AG10803 (cell line): ENCODE results near the gene PNMA6A.
"Not testable (repeated sequence)": the region's sequence is repeated elsewhere in the genome, so short reads cannot be mapped to it uniquely, and the experiment has no call there.

Experiments used
- DNase-seq: peaks from one replicate; pipeline ENCODE4 v3.0.0; 2010; ENCODE audit warnings: low read depth
- H3K4me3 ChIP-seq: 2 replicates; pipeline ENCODE4 v1.5.1; 2011; ENCODE audit warnings: mild to moderate bottlenecking, low read length, control low read depth
- TF ChIP-seq, protein P1 (sequence below): conservative IDR thresholded peaks from 2 replicates; pipeline ENCODE4 v1.5.1; 2011; ENCODE audit warnings: mild to moderate bottlenecking, low read length, control low read depth, inconsistent platforms

Gene PNMA6A

DNA sequence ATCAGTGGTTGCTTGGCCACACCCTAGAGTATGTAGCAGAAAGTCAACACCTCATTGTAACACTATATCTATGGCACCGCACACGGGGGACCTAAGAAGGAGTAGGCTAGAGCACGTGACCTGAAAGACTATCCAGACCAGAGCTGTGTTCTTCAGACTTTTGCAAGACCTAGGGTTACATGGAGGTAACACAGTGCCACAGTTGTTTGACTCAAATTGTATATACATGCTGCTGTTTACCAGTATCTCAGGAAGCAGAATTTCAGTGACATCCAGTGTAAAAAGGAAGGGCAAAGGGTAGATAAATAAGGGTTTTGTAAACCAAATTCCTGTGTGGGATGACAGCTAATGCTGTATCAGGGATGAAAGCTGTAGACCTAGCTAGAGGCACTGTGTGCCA lies 30.2 kb downstream of the PNMA6A start:
- TF ChIP-seq, protein P1, sequence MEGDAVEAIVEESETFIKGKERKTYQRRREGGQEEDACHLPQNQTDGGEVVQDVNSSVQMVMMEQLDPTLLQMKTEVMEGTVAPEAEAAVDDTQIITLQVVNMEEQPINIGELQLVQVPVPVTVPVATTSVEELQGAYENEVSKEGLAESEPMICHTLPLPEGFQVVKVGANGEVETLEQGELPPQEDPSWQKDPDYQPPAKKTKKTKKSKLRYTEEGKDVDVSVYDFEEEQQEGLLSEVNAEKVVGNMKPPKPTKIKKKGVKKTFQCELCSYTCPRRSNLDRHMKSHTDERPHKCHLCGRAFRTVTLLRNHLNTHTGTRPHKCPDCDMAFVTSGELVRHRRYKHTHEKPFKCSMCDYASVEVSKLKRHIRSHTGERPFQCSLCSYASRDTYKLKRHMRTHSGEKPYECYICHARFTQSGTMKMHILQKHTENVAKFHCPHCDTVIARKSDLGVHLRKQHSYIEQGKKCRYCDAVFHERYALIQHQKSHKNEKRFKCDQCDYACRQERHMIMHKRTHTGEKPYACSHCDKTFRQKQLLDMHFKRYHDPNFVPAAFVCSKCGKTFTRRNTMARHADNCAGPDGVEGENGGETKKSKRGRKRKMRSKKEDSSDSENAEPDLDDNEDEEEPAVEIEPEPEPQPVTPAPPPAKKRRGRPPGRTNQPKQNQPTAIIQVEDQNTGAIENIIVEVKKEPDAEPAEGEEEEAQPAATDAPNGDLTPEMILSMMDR, result no peak
- no peak for DNase-seq
- H3K4me3 ChIP-seq, result no peak overlapping the region

DNA sequence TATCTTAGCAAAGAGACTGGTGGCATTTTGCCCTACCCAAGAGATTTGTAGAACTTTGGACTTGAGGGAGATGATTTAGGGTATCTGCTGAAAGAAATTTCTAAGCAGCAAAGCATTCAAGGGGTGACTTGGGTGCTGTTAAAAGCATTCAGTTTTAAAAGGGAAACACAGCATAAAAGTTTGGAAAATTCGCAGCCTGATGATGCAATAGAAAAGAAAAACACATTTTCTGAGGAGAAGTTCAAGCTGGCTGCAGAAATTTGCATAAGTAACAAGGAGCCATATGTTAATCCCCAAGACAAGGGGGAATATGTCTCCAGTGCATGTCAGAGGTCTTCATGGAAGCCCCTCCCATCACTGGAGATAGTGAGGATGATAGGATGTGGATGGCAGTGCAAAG lies 32.7 kb downstream of the PNMA6A start:
- DNase-seq, H3K4me3 ChIP-seq: not testable (repeated sequence)

DNA sequence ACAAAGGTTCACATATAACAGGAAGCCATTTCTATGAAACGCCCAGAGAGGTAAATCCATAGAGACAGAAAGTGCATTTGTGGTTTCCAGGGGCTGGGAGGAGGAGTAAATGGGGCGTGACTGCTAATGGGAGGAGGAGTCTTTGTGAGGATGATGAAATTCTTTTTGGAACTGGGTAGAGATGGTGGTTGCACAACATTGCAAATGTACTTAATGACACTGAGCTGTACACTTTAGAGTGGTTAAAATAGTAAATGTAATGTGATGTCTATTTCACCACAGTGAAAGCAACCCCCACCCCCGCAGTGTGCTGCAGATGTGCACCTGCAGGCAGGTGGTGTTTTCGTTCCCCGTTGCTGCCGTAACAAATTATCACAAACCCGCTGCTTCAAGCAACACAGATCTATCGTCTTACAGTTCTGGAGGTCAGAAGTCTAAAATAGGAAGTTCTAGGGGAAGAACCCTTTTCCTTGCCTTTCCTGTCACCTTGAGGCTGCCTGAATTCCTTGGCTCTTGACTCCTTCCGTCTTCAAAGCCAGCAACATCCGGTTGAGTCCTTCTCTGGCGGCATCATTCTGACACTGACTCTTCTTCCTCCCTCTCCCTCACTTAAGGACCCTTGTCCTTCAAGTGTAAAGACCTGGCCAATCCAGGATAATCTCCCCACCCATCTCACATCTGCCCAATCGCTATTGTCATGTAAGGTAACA lies 34.0 kb downstream of the PNMA6A start:
- not testable (repeated sequence) for H3K4me3 ChIP-seq, DNase-seq

DNA sequence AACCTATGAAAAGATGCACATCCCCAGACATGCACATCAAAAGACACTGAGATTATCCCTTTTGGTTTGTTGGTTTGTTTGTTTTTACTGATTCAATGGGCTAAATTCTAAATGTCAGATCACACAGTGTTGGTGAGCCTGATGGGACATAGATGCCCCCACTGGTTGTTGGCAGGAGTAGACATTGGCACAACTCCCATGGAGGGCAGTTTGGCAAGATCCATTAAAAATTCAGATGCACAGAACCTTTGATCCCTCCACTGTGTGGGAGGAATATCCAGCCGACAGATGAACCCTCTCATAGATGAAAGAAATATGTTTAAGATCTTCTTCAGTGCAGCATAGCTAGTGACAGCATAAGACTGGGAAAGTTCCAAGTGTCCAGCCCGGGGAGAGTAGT lies 38.5 kb downstream of the PNMA6A start:
- DNase-seq, H3K4me3 ChIP-seq: not testable (repeated sequence)

DNA sequence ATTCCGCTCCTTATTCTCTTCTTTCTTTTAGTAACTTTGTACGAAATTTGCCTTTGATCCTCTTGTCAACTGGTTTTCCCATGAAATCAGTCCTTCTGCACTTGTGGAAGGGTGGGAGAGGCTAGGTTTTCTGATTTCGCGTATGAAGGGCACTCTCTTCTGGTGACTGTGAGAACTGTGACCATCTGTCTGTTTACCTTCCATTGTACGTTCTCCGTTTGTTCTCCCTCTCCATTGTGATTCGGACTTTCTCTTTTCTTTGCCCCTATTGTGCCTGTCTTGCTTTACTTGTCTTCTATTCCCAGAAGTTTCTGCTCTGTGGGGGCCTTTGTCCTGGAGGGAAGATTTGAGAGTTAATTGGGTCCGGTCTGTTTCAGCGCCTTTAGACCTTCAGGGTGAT lies 41.6 kb downstream of the PNMA6A start:
- not testable (repeated sequence) for DNase-seq, H3K4me3 ChIP-seq

DNA sequence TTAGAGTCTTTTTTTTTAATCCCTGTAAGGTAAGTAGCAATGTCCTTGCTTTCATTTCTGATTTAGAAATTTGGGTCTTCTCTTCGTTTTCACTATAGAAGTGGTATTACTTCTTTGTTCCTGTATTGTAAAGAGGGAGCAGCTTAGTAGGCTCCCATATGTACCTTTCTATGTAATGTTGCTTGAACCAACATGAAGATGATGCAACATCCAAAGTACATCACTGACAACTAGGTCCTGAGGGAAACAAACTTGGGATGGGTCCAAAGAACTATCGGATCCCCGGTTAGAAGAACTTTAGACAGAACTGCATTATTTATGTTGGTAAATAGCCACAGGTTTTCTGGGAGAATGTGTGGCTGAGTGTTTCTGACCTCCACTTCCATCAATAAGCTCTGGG lies 45.5 kb downstream of the PNMA6A start:
- H3K4me3 ChIP-seq, DNase-seq: not testable (repeated sequence)

DNA sequence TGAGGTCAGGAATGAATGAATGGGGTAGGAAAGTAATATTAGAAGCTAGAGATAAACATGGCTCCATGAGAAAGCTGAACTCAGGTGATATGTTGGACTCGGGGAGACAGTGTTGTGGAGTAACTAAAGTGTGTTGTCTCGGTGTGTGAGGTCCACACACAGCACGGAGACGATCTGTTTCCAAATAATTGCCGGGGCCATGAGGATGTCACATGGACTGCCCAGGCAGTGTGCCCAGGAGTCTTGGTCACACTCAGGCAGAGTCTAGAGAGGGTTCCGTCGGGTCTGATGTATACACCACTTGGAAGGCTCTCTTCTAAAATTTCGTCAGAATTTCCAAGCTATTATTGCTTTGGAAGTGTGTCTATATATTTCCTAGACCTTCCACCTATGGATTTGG lies 48.0 kb downstream of the PNMA6A start:
- H3K4me3 ChIP-seq, DNase-seq: not testable (repeated sequence)

DNA sequence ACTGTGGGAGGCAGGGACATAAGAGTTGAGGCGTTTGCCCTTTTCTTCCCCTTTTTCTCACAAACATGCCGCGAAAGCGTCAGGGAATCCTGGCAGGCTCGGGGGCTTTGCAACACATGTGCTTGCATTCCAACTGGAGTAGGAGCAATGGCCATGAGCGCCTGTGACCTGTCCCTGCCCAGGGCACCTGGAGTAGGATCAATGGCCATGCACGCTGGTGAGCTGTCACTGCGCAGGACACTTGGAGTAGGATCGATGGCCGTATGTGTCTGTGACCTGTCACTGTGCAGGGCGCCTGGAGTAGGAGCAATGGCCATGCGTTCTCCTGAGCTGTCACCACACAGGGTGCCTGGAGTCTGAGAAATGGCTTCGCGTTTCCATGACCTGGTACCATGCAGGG lies 51.2 kb downstream of the PNMA6A start:
- DNase-seq, H3K4me3 ChIP-seq: not testable (repeated sequence)
